LNCaP clone FGC (cell line): ENCODE data around the gene GPC6.
"Not testable (repeated sequence)": the region's sequence is repeated elsewhere in the genome, so short reads cannot be mapped to it uniquely, and the experiment has no call there.

ENCODE experiments used
- DNase-seq: peaks from one replicate; pipeline ENCODE4 v3.0.0-alpha.2; 2011; ENCODE audit warnings: low read depth
- H3K4me3 ChIP-seq: 2 replicates; pipeline ENCODE4 v1.5.1; 2011; ENCODE audit warnings: mild to moderate bottlenecking, low read depth, low read length, control low read depth
- TF ChIP-seq, protein P1 (sequence below): IDR thresholded peaks from 2 replicates; pipeline ENCODE4 v1.5.1; 2012; ENCODE audit warnings: mild to moderate bottlenecking; ENCODE audit not compliant: control insufficient read depth, insufficient read depth; ENCODE audit errors: extremely low read depth

Gene GPC6

DNA sequence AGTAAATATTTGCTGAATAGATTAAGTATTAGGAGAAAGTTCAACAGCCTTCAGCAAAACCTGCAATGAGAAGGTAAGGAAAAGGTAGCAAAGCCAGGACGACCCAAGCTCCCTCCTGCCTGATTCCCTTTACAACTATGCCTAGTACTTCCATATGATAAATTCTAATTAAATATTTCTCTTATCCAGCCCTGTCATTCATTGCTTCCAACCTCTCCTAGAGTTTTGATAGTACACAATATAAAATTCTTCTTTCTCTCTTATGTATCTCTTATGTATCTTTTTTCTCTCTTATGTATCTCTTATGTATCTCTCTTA is 1065.7 kb downstream of the GPC6 start:
- no peak overlapping the region for H3K4me3 ChIP-seq
- TF ChIP-seq, protein P1, sequence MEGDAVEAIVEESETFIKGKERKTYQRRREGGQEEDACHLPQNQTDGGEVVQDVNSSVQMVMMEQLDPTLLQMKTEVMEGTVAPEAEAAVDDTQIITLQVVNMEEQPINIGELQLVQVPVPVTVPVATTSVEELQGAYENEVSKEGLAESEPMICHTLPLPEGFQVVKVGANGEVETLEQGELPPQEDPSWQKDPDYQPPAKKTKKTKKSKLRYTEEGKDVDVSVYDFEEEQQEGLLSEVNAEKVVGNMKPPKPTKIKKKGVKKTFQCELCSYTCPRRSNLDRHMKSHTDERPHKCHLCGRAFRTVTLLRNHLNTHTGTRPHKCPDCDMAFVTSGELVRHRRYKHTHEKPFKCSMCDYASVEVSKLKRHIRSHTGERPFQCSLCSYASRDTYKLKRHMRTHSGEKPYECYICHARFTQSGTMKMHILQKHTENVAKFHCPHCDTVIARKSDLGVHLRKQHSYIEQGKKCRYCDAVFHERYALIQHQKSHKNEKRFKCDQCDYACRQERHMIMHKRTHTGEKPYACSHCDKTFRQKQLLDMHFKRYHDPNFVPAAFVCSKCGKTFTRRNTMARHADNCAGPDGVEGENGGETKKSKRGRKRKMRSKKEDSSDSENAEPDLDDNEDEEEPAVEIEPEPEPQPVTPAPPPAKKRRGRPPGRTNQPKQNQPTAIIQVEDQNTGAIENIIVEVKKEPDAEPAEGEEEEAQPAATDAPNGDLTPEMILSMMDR: no peak

GRCh38 chr13:94296471-94296870 is 1069.9 kb downstream of the GPC6 start:
- H3K4me3 ChIP-seq: no peak overlapping the region
- TF ChIP-seq, protein P1: no peak
- DNase-seq: no peak

More for the DNA sequence above, 1065.7 kb downstream of the GPC6 start:
- DNase-seq: no peak

DNA sequence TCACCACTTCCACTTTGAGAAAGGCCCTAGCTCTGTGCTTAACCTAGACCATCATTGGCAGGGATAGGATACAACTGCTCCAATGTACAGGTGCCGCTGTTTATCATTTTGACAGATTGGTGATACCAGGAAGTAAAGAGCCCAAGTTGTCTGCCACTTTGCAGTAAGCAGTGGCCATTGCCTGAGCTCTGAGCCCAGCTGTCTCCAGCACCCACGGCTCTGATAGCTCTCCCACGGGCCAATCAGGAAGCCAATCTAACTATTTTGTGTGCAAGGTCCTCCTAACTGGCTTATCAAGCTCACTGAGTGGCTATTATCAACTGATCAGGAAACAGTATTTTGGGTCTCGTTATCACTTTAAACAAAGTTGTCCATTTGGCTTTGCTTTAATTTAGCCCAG is 1071.7 kb downstream of the GPC6 start:
- TF ChIP-seq, protein P1: no peak
- H3K4me3 ChIP-seq: no peak overlapping the region
- DNase-seq: no peak

- no peak for DNase-seq
- H3K4me3 ChIP-seq: no peak overlapping the region
- TF ChIP-seq, protein P1: no peak
Measured at GRCh38 chr13:94300401-94300800, 1073.8 kb downstream of the GPC6 start.

DNA sequence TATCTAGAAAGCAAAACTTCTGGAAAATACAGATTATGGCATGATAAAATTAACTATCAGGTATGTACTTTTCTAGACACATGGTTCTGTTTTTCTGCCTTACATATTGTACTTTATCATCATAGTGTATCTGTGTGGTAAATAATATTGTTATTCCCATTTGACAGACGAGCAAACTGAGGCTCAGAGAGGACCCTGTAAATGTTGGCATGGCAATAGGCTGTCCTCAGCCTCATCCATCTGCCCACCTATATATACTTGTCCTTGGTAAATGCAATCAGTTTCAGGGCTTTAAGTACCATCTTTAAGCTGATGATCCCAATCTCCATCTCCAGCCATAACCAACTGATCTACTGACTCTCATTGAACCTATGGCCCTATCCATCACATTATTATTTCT is 1074.9 kb downstream of the GPC6 start:
- no peak for DNase-seq
- TF ChIP-seq, protein P1: no peak
- H3K4me3 ChIP-seq: no peak overlapping the region

DNA sequence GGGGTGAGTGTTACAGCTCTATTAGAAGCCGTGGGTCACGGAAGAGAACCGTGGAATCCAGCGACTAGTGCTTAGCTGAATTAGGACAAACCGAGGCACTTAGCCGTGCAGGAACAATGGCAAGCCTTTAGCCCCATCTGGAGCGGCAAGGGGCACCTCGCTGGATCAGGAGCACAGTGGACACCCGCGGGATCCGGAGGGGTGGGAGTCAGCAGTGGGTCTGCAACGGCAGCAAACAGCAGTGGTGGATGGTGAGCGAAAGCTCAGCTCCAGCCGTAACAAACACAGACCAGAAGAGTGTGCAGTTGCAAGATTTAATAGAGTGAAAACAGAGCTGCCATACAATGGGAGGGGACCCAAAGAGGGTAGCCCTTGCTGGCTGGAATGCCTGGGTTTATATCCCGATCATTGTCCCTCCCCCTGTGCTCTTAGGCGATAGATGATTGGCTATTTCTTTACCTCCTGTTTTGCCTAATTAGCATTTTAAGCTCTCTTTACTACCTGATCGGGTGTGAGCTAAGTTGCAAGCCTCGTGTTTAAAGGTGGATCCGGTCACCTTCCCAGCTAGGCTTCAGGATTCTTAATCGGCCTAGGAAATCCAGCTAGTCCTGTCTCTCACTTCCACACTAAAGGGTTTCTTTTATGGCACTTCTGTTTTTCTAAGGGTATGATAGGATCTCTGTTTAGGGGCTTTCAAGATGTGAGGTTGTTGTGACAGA is 1076.4 kb downstream of the GPC6 start:
- H3K4me3 ChIP-seq, DNase-seq: not testable (repeated sequence)

GRCh38 chr13:94303644-94304174 is 1077.1 kb downstream of the GPC6 start:
- no peak overlapping the region for H3K4me3 ChIP-seq
- TF ChIP-seq, protein P1: no peak
- no peak for DNase-seq
